Right cardiac atrium (tissue), 5 donors: ENCODE results near the gene UGT8. TPM values are rescaled to one million over a fixed set of nuclear protein-coding genes. Genes with fewer than 3 reads are reported as not detected.
A peak's percentile ranks its signal among the peaks of the same experiment; 100 is the strongest.
"Not testable (repeated sequence)": the region's sequence is repeated elsewhere in the genome, so short reads cannot be mapped to it uniquely, and the experiment has no call there.

Experiments
- ATAC-seq, 2 donors: fragments of 200-7000 bp; cut with Tn5 transposase; one replicate each; pipeline versions ENCODE4 v1.8.0 to v1.9.1; 2020; ENCODE audit warnings: moderate library complexity in 2 of 2, mild to moderate bottlenecking in 1 of 2
- DNase-seq, 3 donors: peaks; one replicate each; pipeline ENCODE4 v3.0.0-alpha.2; 2020
- H3K27ac ChIP-seq: one replicate; pipeline ENCODE4 v1.5.1; 2013; ENCODE audit warnings: mild to moderate bottlenecking, low read length, control low read depth, moderate library complexity
- H3K27me3 ChIP-seq: one replicate; pipeline ENCODE4 v1.6.1; 2013; ENCODE audit not compliant: control insufficient read depth, insufficient read depth
- H3K4me1 ChIP-seq: one replicate; pipeline ENCODE4 v1.6.1; 2013; ENCODE audit warnings: low read length; ENCODE audit not compliant: control insufficient read depth, insufficient read depth
- H3K4me3 ChIP-seq: one replicate; pipeline ENCODE4 v1.5.1; 2013; ENCODE audit warnings: low read length, control low read depth
- H3K9me3 ChIP-seq: one replicate; pipeline ENCODE4 v1.6.1; 2013; ENCODE audit warnings: low read length; ENCODE audit not compliant: control insufficient read depth
- WGBS: extraction: QIAGEN DNeasy Blood & Tissue Kit; methylation state at CpG from one replicate; pipeline ENCODE4 v1.1.7; 2013; 5-methylcytosine and 5-hydroxymethylcytosine counted together
- intact Hi-C, 4 donors: fragments of 100-400 bp; cut with DNase I; formaldehyde crosslinking; loops; one replicate each; pipeline versions ENCODE4 v1.11.0 to v1.14.0; 2022 to 2023
- polyA plus RNA-seq: library from polyadenylated mRNA; stranded (reverse); fragments of 200-250 nt; gene quantifications from one replicate; pipeline ENCODE4 v1.2.3, GENCODE V29; 2013
- total RNA-seq, 4 donors: library from RNA; stranded (reverse); fragmentation: NEBNext Ultra II Directional; extraction: Animal tissue kit (Norgen Biotek cat#: 25700); gene quantifications; one replicate each; pipeline ENCODE4 v1.2.1, GENCODE V29; 2021
- donor health status: healthy with polysubstance abuse.
- donor health status: DM: no; HTN: yes; CAD: no.
- donor health status: DM: no; HTN: no; CAD: no.
- donor health status: DM: no; HTN: yes; CAD: no; lungs with severe emphysema.
- donor health status: DM: yes; HTN: yes; CAD: no.

Gene UGT8
- total and polyA plus RNA-seq, 5 donors = 0.29 to 0.81 (median 0.33) TPM; not detected in 1

DNA sequence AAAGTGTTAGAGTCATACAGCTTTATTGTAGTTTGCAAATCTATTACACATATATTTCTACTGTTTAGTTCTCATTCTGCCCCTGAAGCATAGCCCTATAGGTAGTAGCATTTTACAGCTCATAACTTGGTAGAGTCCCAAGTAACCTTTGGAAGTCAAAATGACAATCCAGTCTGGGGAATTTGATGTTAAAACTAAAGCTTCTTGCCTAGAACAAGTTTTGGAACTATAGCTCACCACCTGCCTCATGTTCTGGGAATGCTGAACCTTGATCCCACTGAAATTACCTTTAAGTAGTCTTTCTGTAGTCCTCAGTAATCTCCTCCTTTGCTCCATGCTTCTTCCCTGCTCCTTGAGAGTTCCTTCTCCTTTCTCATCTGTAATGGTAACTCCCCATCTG, 8.4 kb downstream of the UGT8 start:
- DNase-seq (no peak), ATAC-seq (no peak)
- no peaks in the 10 kb centered on the region for H3K27me3 ChIP-seq
- no peak overlapping the region for H3K27ac ChIP-seq
- intact Hi-C loops = no loop called here
- H3K9me3 ChIP-seq = no peaks in the 10 kb centered on the region
- no peak overlapping the region for H3K4me3 ChIP-seq
- H3K4me1 ChIP-seq = no peaks in the 10 kb centered on the region

GRCh38 chr4:114613560-114613959, 15.0 kb downstream of the UGT8 start:
- no peak overlapping the region for H3K27ac ChIP-seq
- no peak overlapping the region for H3K4me3 ChIP-seq
- ATAC-seq (no peak), DNase-seq (no peak)
- H3K27me3 ChIP-seq = no peaks in the 10 kb centered on the region
- no peaks in the 10 kb centered on the region for H3K4me1 ChIP-seq
- intact Hi-C loops = no loop called here
- no peaks in the 10 kb centered on the region for H3K9me3 ChIP-seq
- WGBS = 65% methylated on average over 4 of the region's 4 CpGs

DNA sequence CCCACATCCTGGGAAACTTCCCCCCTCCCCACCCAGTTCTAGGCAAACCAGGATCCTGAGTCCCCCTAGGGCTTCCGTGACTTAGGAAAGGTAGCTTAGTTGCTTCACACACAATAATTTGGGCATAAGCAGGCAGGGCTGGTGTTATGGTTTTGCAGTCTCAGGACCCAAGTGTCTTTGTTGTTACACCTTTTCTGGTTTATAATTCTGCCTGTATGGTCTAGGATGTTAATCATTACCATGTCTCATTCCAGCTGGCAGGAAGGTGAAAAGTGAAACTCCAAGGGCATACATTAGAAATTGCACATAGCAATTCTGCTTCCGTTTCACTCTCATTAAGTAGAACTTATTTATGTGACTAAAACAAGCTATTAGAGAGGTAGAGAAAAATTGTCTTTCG, 16.8 kb downstream of the UGT8 start:
- H3K27ac ChIP-seq = no peak overlapping the region
- no peaks in the 10 kb centered on the region for H3K27me3 ChIP-seq
- 82% methylated on average over 3 of the region's 3 CpGs for WGBS
- H3K9me3 ChIP-seq = no peaks in the 10 kb centered on the region
- no peaks in the 10 kb centered on the region for H3K4me1 ChIP-seq
- no peak for DNase-seq
- no peak for ATAC-seq
- no peak overlapping the region for H3K4me3 ChIP-seq
- intact Hi-C loops = no loop called here

- H3K4me1 ChIP-seq, intact Hi-C loops, ATAC-seq, DNase-seq, H3K27ac ChIP-seq, H3K4me3 ChIP-seq, H3K27me3 ChIP-seq, H3K9me3 ChIP-seq: not testable (repeated sequence)
- WGBS = 89% methylated on average over 12 of the region's 12 CpGs
These were observed 17.4 kb downstream of the UGT8 start for GRCh38 chr4:114616036-114616435.

DNA sequence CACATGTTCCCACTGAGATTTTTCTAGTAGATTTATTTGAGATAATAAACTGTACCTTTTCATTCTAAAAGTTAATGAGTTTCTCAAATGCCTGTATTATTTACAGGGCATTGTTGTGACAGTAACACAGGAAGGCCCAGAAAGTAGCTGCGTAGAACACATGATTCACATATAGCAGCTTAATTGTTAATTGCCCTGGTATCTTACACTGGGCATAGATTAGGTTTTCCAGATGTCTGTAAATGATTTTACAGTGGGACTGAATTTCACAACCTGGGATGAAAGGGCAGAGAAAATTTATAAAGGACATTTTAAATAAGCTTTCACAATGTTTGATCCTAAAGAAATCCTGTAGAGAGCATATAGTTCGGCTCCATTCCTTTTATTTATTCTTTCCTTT, 27.6 kb downstream of the UGT8 start:
- no peak overlapping the region for H3K4me3 ChIP-seq
- DNase-seq (no peak), ATAC-seq (no peak)
- 81% methylated on average over 2 of the region's 2 CpGs for WGBS
- no peaks in the 10 kb centered on the region for H3K27me3 ChIP-seq
- no peak overlapping the region for H3K27ac ChIP-seq
- no peaks in the 10 kb centered on the region for H3K9me3 ChIP-seq
- H3K4me1 ChIP-seq = no peaks in the 10 kb centered on the region
- intact Hi-C loops = no loop called here

DNA sequence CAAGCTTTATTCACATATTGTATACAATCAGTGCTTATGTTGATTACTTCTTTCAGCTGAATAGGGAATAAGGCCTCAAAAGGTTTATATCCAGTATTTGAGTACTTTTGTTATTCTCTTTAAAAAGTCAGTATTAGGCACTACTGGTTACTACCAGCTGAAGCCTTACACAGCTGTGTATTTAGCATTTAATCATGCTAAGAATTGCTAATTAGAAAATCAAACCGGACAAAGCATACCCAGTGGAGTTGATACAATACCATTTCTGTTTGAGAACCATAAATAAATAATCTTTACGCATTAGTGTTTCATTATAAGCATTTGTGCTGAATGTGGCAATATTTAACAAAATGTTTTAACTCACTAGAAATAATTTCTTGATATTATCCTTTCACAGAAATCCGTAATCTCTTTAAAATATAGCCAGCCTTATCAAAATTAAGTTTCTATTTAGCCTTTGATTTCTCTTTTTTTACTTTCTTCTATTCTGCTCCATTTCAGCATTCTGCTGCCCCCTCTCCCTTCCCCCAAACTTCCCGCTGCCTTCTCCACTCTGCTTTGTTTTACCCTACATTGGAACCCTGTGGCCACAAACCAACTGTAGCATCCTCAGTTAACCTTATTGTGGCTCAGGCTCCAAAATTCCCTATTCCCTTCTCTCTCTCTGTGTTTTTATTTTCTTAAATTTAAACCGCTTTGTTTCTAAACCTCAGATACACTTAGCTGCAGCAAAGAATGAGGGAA, 37.8 kb downstream of the UGT8 start:
- Histone ChIP-seq H3K4me3 (no peak overlapping the region), H3K9me3 (no peaks in the 10 kb centered on the region), H3K27me3 (no peaks in the 10 kb centered on the region), H3K27ac (no peak overlapping the region), H3K4me1 (no peaks in the 10 kb centered on the region)
- ATAC-seq (no peak), DNase-seq (no peak)
- intact Hi-C loops = no loop called here
- WGBS = 87% methylated on average over 5 of the region's 5 CpGs

DNA sequence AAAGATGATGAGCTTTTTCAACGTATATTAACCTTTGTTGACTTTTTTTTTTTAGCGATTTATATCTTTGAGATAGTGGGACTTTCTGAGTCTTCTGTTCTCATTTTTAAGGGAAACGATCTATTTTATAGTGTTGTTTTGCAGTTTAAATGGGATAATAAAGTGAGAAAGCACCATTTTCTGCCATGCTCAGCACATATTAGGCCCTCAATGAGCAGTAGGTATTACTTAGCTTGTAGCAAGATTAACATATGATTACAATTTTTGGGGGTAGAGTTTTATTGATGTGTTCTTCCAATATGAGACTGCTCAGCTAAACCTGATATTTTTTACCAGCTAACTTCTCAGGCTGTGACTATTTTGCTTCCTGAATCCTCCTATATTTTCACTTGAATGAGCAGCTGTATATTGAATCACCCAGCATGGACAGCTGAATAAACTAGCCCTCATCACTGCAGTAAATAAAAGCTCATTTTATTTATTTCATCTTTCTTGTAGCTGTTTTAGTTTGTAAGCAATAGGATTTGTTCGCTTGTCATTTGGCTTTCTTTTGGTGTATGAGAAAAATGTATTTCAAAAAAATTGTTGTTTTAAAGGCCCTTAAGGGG, 43.7 kb downstream of the UGT8 start:
- no peaks in the 10 kb centered on the region for H3K9me3 ChIP-seq
- intact Hi-C loops = no loop called here
- 84% methylated on average over 4 of the region's 4 CpGs for WGBS
- DNase-seq = no peak
- no peak overlapping the region for H3K27ac ChIP-seq
- H3K4me1 ChIP-seq = no peaks in the 10 kb centered on the region
- no peaks in the 10 kb centered on the region for H3K27me3 ChIP-seq
- ATAC-seq = no peak
- no peak overlapping the region for H3K4me3 ChIP-seq

DNA sequence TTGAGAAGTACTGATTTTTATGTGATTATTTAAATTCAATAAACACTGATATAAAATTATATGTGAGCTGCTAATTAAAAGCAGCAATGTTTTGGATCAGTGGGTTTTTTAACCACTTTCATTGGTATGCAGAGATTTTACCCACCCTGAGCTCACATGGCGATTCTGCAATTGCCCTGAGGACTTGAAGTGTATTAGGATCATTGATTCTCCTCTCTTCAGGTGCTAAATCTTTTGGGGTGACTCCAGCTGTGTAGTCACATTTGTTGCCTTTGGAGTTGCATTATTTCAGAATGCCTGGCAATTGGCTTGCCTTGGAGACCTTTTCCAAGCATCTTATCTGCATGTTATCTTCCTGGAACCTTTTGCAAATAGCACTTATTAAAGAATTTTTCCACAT, 51.3 kb downstream of the UGT8 start:
- WGBS = 77% methylated on average over 1 of the region's 1 CpG
- Histone ChIP-seq H3K4me1 (peaks cover 2% of the 10 kb centered on the region), H3K9me3 (no peaks in the 10 kb centered on the region), H3K27ac (no peak overlapping the region), H3K27me3 (no peaks in the 10 kb centered on the region), H3K4me3 (no peak overlapping the region)
- ATAC-seq (no peak), DNase-seq (no peak)
- intact Hi-C loops = no loop called here

- Histone ChIP-seq H3K27ac (no peak overlapping the region), H3K4me3 (no peak overlapping the region), H3K27me3 (no peaks in the 10 kb centered on the region), H3K9me3 (no peaks in the 10 kb centered on the region), H3K4me1 (peaks cover 2% of the 10 kb centered on the region)
- DNase-seq = no peak
- WGBS = 97% methylated on average over 1 of the region's 1 CpG
- no peak for ATAC-seq
- intact Hi-C loops = no loop called here
These were observed 55.1 kb downstream of the UGT8 start for GRCh38 chr4:114653675-114654074.

DNA sequence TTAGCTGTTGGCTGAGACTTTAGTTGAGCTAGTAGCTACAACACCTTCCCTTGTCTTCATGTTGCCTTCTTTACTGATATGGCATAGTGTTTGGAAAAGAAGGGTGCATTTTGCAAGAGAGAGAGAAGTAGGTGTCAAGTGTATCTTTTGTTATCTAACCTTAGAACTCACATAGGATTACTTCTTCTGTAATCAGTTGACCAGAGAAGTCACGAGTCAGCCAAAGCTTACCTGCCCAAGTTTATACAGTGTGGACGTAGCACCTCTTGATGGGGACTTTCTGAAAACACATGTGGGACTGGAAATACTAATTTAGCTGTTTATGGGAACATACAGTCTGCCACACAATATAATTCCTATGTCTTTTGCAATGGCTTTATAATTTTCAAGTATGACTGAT, 56.0 kb downstream of the UGT8 start:
- ATAC-seq = peak in 1 of 2 donors; percentile 38
- WGBS = 43% methylated on average over 2 of the region's 2 CpGs
- no peak for DNase-seq
- no peaks in the 10 kb centered on the region for H3K27me3 ChIP-seq
- intact Hi-C loops = no loop called here
- H3K9me3 ChIP-seq = no peaks in the 10 kb centered on the region
- H3K27ac ChIP-seq = no peak overlapping the region
- H3K4me1 ChIP-seq = peaks cover 2% of the 10 kb centered on the region
- no peak overlapping the region for H3K4me3 ChIP-seq

DNA sequence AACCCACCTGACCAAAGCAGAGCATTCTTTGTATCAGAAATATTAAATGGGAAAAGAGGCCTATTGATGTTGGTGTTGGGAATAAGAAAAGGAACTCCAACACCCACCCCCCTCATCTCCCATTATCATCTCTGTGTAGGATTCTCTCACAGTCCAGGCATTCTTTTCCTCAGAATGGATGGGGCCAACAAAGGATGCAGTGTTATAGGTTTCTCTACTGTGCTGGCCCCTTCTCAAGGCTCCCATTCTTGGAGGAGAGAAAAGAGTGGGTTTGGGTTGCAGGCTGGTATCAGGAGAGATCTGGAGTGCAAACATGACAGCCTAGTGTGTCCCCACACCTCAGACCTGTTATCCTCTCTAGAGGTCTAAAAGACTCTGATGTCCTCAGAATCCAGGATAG, 59.6 kb downstream of the UGT8 start:
- no peak for DNase-seq
- Histone ChIP-seq H3K4me1 (no peaks in the 10 kb centered on the region), H3K9me3 (no peaks in the 10 kb centered on the region), H3K27me3 (no peaks in the 10 kb centered on the region), H3K27ac (no peak overlapping the region), H3K4me3 (no peak overlapping the region)
- intact Hi-C loops = loop anchor here (2.0 to 5.0 kb wide), 3 partner anchors 251 to 271 kb away; no protein-coding TSS in a partner anchor
- no peak for ATAC-seq
